CD4-positive, alpha-beta T cell treated with Interleukin-15 for 4 hours (primary cell): ENCODE data around the gene ZNF784.

ENCODE experiments used
- DNase-seq: peaks from one replicate; pipeline ENCODE4 v3.0.0-alpha.2; 2020; ENCODE audit warnings: low spot score

The ZNF784 gene

GRCh38 chr19:55643003-55643886, 18.9 kb upstream of the ZNF784 start, which contains the start of gene ZNF581:
Gene ZNF581 (plus strand): TSS chr19:55643649. CDS start chr19:55644572, 923 bp downstream.
- peak; percentile 81 for DNase-seq

- no peak for DNase-seq
Observed at GRCh38 chr19:55642153-55643002, 18.0 kb upstream of the ZNF784 start.

GRCh38 chr19:55641426-55642152, 17.2 kb upstream of the ZNF784 start:
- peak; percentile 26 for DNase-seq

GRCh38 chr19:55640577-55641425, 16.4 kb upstream of the ZNF784 start, which contains the start of gene ZNF580:
Gene ZNF580 (plus strand): TSS chr19:55641002. CDS start chr19:55642509, 1,507 bp downstream.
- DNase-seq, result peak; percentile 53

GRCh38 chr19:55640043-55640576, 15.7 kb upstream of the ZNF784 start:
- peak; percentile 72 for DNase-seq

- peak; percentile 70 for DNase-seq
Observed at GRCh38 chr19:55638864-55639359, 14.5 kb upstream of the ZNF784 start.

GRCh38 chr19:55637534-55637933, 13.2 kb upstream of the ZNF784 start:
- no peak for DNase-seq

- DNase-seq, result no peak
Observed at GRCh38 chr19:55636723-55637122, 12.4 kb upstream of the ZNF784 start.

GRCh38 chr19:55635856-55636440, 11.6 kb upstream of the ZNF784 start:
- DNase-seq, result no peak

- DNase-seq, result no peak
Observed at GRCh38 chr19:55635334-55635717, 11.0 kb upstream of the ZNF784 start.

- DNase-seq, result no peak
Observed at GRCh38 chr19:55633861-55634260, 9.5 kb upstream of the ZNF784 start.

GRCh38 chr19:55632463-55632834, 8.1 kb upstream of the ZNF784 start:
- peak; percentile 94 for DNase-seq

GRCh38 chr19:55626350-55626749, 2.0 kb upstream of the ZNF784 start:
- DNase-seq, result peak; percentile 73

GRCh38 chr19:55625004-55625326, 599 bp upstream of the ZNF784 start:
- no peak for DNase-seq

- DNase-seq, result no peak
Observed at GRCh38 chr19:55623561-55623960, 805 bp downstream of the ZNF784 start.

GRCh38 chr19:55623130-55623529, 1.2 kb downstream of the ZNF784 start:
- no peak for DNase-seq

- no peak for DNase-seq
Observed at GRCh38 chr19:55622242-55622969, 2.0 kb downstream of the ZNF784 start.

GRCh38 chr19:55621673-55622231, 2.6 kb downstream of the ZNF784 start:
- DNase-seq, result no peak

- no peak for DNase-seq
Observed at GRCh38 chr19:55621205-55621672, 3.1 kb downstream of the ZNF784 start.
